H1 (cell line): Measurements from ENCODE around the gene C14orf132. TPM values are rescaled to one million over a fixed set of nuclear protein-coding genes. Genes with fewer than 3 reads are reported as not detected.

Experiments
- CTCF ChIA-PET: fragments of 300-600 bp; sonication (Branson Sonifier 250); formaldehyde crosslinking; loops from one replicate; lab custom pipeline; 2021; ENCODE audit not compliant: partially characterized antibody; lab: Charles Lee
- POLR2A ChIA-PET: fragments of 300-600 bp; sonication (Branson Sonifier 250); formaldehyde crosslinking; loops from one replicate; lab custom pipeline; 2021; ENCODE audit warnings: inconsistent platforms; ENCODE audit not compliant: partially characterized antibody; lab: Charles Lee
- DNase-seq, 2 experiments: peaks; one replicate each; pipeline versions ENCODE4 v3.0.0 to v3.0.0-alpha.2; 2010 to 2022; ENCODE audit warnings: low spot score in 2 of 2, low read depth in 1 of 2, mixed read lengths in 1 of 2
- FAIRE-seq: peaks from 2 replicates; lab custom pipeline; 2011; peaks lifted over from hg19 to GRCh38; lab: Jason Lieb, UNC
- H2AFZ ChIP-seq: 2 replicates; pipeline ENCODE4 v1.8.1; 2012; ENCODE audit warnings: low read length, inconsistent platforms
- H2AK5ac ChIP-seq: 2 replicates; pipeline ENCODE4 v1.6.1; 2013; ENCODE audit warnings: low read depth, low read length
- H2BK120ac ChIP-seq: replicated peaks from 2 replicates; pipeline ENCODE3; 2013; ENCODE audit warnings: low read depth, low read length, inconsistent platforms
- H2BK12ac ChIP-seq: 2 replicates; pipeline ENCODE4 v1.6.1; 2013; ENCODE audit warnings: low read depth, low read length
- H2BK15ac ChIP-seq: 2 replicates; pipeline ENCODE4 v1.6.1; 2013; ENCODE audit warnings: low read length
- H2BK20ac ChIP-seq: 2 replicates; pipeline ENCODE4 v1.6.1; 2013; ENCODE audit warnings: low read length
- H2BK5ac ChIP-seq: 2 replicates; pipeline ENCODE4 v1.6.1; 2013; ENCODE audit warnings: low read depth, low read length
- H3K14ac ChIP-seq: 2 replicates; pipeline ENCODE4 v1.6.1; 2013; ENCODE audit warnings: inconsistent platforms; ENCODE audit not compliant: insufficient read length
- H3K18ac ChIP-seq: 2 replicates; pipeline ENCODE4 v1.6.1; 2013; ENCODE audit warnings: low read length; ENCODE audit errors: extremely low read depth
- H3K23ac ChIP-seq: 2 replicates; pipeline ENCODE4 v1.6.1; 2013; ENCODE audit warnings: inconsistent platforms; ENCODE audit not compliant: insufficient read length
- H3K23me2 ChIP-seq: 2 replicates; pipeline ENCODE4 v1.6.1; 2013; ENCODE audit warnings: low read depth, low read length
- H3K27ac ChIP-seq: 2 replicates; pipeline ENCODE4 v1.6.1; 2011; ENCODE audit warnings: low read depth, low read length, inconsistent platforms
- H3K27me3 ChIP-seq, 4 experiments: replicated peaks in 1 of 4; 1 replicate in 1 of 4; 2 replicates in 3 of 4; pipeline versions ENCODE4 v1.6.1 to v1.8.1; 2011 to 2013; ENCODE audit warnings: low read length in 3 of 4, mild to moderate bottlenecking in 3 of 4, inconsistent platforms in 2 of 4, mixed read lengths in 2 of 4, moderate library complexity in 1 of 4; ENCODE audit not compliant: control insufficient read depth in 3 of 4, insufficient read depth in 3 of 4; ENCODE audit errors: extremely low read depth in 1 of 4
- H3K36me3 ChIP-seq, 4 experiments: 2 replicates each; pipeline versions ENCODE4 v1.6.1 to v1.8.1; 2011 to 2013; ENCODE audit warnings: mild to moderate bottlenecking in 4 of 4, low read length in 3 of 4, moderate library complexity in 2 of 4, control low read depth in 1 of 4, inconsistent platforms in 1 of 4; ENCODE audit not compliant: insufficient read depth in 4 of 4, control insufficient read depth in 2 of 4
- H3K4ac ChIP-seq: replicated peaks from 2 replicates; pipeline ENCODE3; 2013; ENCODE audit warnings: low read length, low read depth, mixed read lengths, inconsistent platforms; ENCODE audit not compliant: insufficient read length
- H3K4me1 ChIP-seq, 4 experiments: replicated peaks in 1 of 4; 1 replicate in 1 of 4; 2 replicates in 3 of 4; pipeline versions ENCODE4 v1.6.1 to v1.8.1; 2011 to 2013; ENCODE audit warnings: low read length in 3 of 4, inconsistent platforms in 2 of 4, mixed read lengths in 1 of 4; ENCODE audit not compliant: insufficient read depth in 4 of 4, control insufficient read depth in 3 of 4
- H3K4me2 ChIP-seq, 2 experiments: 2 replicates each; pipeline versions ENCODE4 v1.6.1 to v1.8.1; 2011 to 2013; ENCODE audit warnings: low read depth in 2 of 2, low read length in 2 of 2, control low read depth in 1 of 2, inconsistent platforms in 1 of 2, mild to moderate bottlenecking in 1 of 2; ENCODE audit not compliant: insufficient read depth in 1 of 2
- H3K4me3 ChIP-seq, 4 experiments: fragments of 200-600, 300-600 bp in 1 of 4; sonication (generic), shearing (Covaris generic), sonication (Bioruptor Twin) in 1 of 4; 2 replicates each; pipeline versions ENCODE4 v1.5.1 to v1.8.1; 2011 to 2016; ENCODE audit warnings: low read length in 4 of 4, low read depth in 3 of 4, control low read depth in 2 of 4, inconsistent platforms in 2 of 4, mild to moderate bottlenecking in 2 of 4, mixed read lengths in 1 of 4, moderate library complexity in 1 of 4; ENCODE audit not compliant: insufficient read depth in 2 of 4; ENCODE audit errors: extremely low read depth in 1 of 4
- H3K56ac ChIP-seq: replicated peaks from 2 replicates; pipeline ENCODE3; 2013; ENCODE audit warnings: low read depth, mild to moderate bottlenecking, mixed read lengths, low read length, inconsistent platforms; ENCODE audit not compliant: insufficient read length
- H3K79me1 ChIP-seq: 2 replicates; pipeline ENCODE4 v1.6.1; 2013; ENCODE audit warnings: low read depth, low read length, control low read depth
- H3K79me2 ChIP-seq, 2 experiments: 2 replicates each; pipeline versions ENCODE4 v1.6.1 to v1.8.1; 2012 to 2013; ENCODE audit warnings: low read length in 2 of 2, mild to moderate bottlenecking in 2 of 2, inconsistent platforms in 1 of 2; ENCODE audit not compliant: insufficient read depth in 2 of 2, control insufficient read depth in 1 of 2
- H3K9ac ChIP-seq, 4 experiments: replicated peaks in 1 of 4; 1 replicate in 1 of 4; 2 replicates in 3 of 4; pipeline versions ENCODE4 v1.6.1 to v1.8.1; 2011 to 2013; ENCODE audit warnings: low read depth in 3 of 4, low read length in 3 of 4, control low read depth in 2 of 4, mild to moderate bottlenecking in 2 of 4, moderate library complexity in 2 of 4, inconsistent platforms in 1 of 4; ENCODE audit errors: extremely low read depth in 1 of 4
- H3K9me3 ChIP-seq, 2 experiments: 2 replicates each; pipeline versions ENCODE4 v1.6.1 to v1.8.1; 2012 to 2013; ENCODE audit warnings: mild to moderate bottlenecking in 2 of 2, moderate library complexity in 2 of 2, control low read depth in 1 of 2, inconsistent platforms in 1 of 2, low read depth in 1 of 2, low read length in 1 of 2, mixed read lengths in 1 of 2; ENCODE audit not compliant: insufficient read depth in 2 of 2
- H4K20me1 ChIP-seq, 2 experiments: replicated peaks in 1 of 2; 2 replicates each; pipeline versions ENCODE3 to v1.8.1; 2011 to 2013; ENCODE audit warnings: inconsistent platforms in 2 of 2, low read length in 2 of 2, mild to moderate bottlenecking in 1 of 2; ENCODE audit not compliant: insufficient read depth in 2 of 2, control insufficient read depth in 1 of 2
- H4K5ac ChIP-seq: 2 replicates; pipeline ENCODE4 v1.6.1; 2013; ENCODE audit warnings: low read length, low read depth, mixed read lengths, inconsistent platforms; ENCODE audit not compliant: insufficient read length
- H4K8ac ChIP-seq: 2 replicates; pipeline ENCODE4 v1.8.0; 2013; ENCODE audit warnings: mild to moderate bottlenecking, moderate library complexity, low read length, inconsistent platforms; ENCODE audit not compliant: insufficient read depth; ENCODE audit errors: extremely low read depth
- H4K91ac ChIP-seq: replicated peaks from 2 replicates; pipeline ENCODE3; 2013; ENCODE audit warnings: low read length, mixed read lengths, inconsistent platforms; ENCODE audit not compliant: insufficient read length
- EGR1 ChIP-seq: IDR thresholded peaks from 2 replicates; pipeline ENCODE4 v1.6.1; 2011; ENCODE audit warnings: low read depth, low read length, borderline replicate concordance
- FOSL1 ChIP-seq: IDR thresholded peaks from 2 replicates; pipeline ENCODE4 v1.6.1; 2011; ENCODE audit warnings: mild to moderate bottlenecking, low read depth, low read length, moderate library complexity; ENCODE audit not compliant: insufficient read depth
- KDM4A ChIP-seq: IDR thresholded peaks from one replicate; pipeline ENCODE4 v1.7.1; 2012; ENCODE audit warnings: low read depth, mild to moderate bottlenecking, moderate library complexity, low read length, inconsistent platforms; ENCODE audit not compliant: severe bottlenecking
- KDM5A ChIP-seq: fragments of 200-600 bp; IDR thresholded peaks from 2 replicates; pipeline ENCODE4 v1.7.1; 2012; ENCODE audit warnings: mild to moderate bottlenecking, low read length, inconsistent platforms, mixed read lengths
- PHF8 ChIP-seq: fragments of 200-600 bp; sonication (generic); conservative IDR thresholded peaks from 2 replicates; pipeline ENCODE4 v1.7.1; 2012; ENCODE audit warnings: low read depth, mild to moderate bottlenecking, inconsistent platforms, low read length, moderate library complexity
- SP4 ChIP-seq: IDR thresholded peaks from 2 replicates; pipeline ENCODE4 v1.6.1; 2012; ENCODE audit warnings: low read length, inconsistent platforms
- SRF ChIP-seq: IDR thresholded peaks from 2 replicates; pipeline ENCODE4 v1.6.1; 2011; ENCODE audit warnings: mild to moderate bottlenecking, low read depth, low read length, moderate library complexity
- WGBS, 2 experiments: shearing (Covaris generic) in 1 of 2; methylation state at CpG; one replicate each; pipeline versions ENCODE4 v1.1.6 to v1.1.7; 2013 to 2015; ENCODE audit warnings: low lambda C conversion rate in 2 of 2, mixed read lengths in 2 of 2, inconsistent platforms in 1 of 2, low coverage in 1 of 2, missing lambda C conversion rate in 1 of 2; ENCODE audit not compliant: insufficient replicate concordance in 2 of 2, insufficient coverage in 1 of 2, insufficient read length in 1 of 2; ENCODE audit errors: extremely low coverage in 1 of 2, missing lambda C conversion rate in 1 of 2; 5-methylcytosine and 5-hydroxymethylcytosine counted together
- polyA plus RNA-seq, 7 experiments: library from polyadenylated mRNA; depleted of rRNA in 3 of 7; stranded (reverse) in 5 of 7; unstranded in 2 of 7; fragments of >200 nt in 5 of 7; fragments of 200-250 nt in 2 of 7; gene quantifications; 1 replicate in 5 of 7; 2 replicates in 1 of 7; 4 replicates in 1 of 7; pipeline versions ENCODE4 v1.2.1 to v1.2.3, GENCODE V29; 2011 to 2013; ENCODE audit warnings: missing spikeins in 2 of 7, mixed read lengths in 2 of 7
- total RNA-seq: library from RNA; stranded (reverse); fragmentation: NEBNext Ultra II Directional; extraction: Animal tissue kit (Norgen Biotek cat#: 25700); gene quantifications from 2 replicates; pipeline ENCODE4 v1.2.1, GENCODE V29; 2021

Gene C14orf132
- total and polyA plus RNA-seq, 2 of the 8 experiments (the other 6 are each of a cell fraction or from before 2014, with no cell fraction given), result 11.7 to 32.5 TPM

- H4K20me1 ChIP-seq, result no peaks in the 10 kb centered on the region
- CTCF ChIA-PET, result interaction anchor here (0.6 to 2.4 kb wide), 9 partner anchors 9 to 463 kb away, joined by 3 to 6 read pairs (median 4); no protein-coding TSS in a partner anchor
- H2BK12ac ChIP-seq, result no peak overlapping the region
- no peaks in the 10 kb centered on the region for H3K23me2 ChIP-seq
- no peaks in the 10 kb centered on the region; a peak in 1 of 7 replicates for H3K4me1 ChIP-seq
- H3K27ac ChIP-seq, result no peak overlapping the region
- no peak overlapping the region for H2BK20ac ChIP-seq
- no peak for FAIRE-seq
- H3K9ac ChIP-seq, result no peak overlapping the region
- no peak overlapping the region for H2AFZ ChIP-seq
- no peak overlapping the region for H3K56ac ChIP-seq
- no peaks in the 10 kb centered on the region for H3K9me3 ChIP-seq
- TF ChIP-seq SRF (no peak), EGR1 (no peak), PHF8 (no peak), KDM4A (no peak), KDM5A (no peak), FOSL1 (no peak), SP4 (no peak)
- TF ChIP-seq, all 59 proteins: peak for 0
- Histone ChIP-seq H2BK120ac (no peak overlapping the region), H3K23ac (no peak overlapping the region), H3K36me3 (no peaks in the 10 kb centered on the region), H3K27me3 (no peaks in the 10 kb centered on the region; a peak in 1 of 7 replicates), H4K8ac (no peak overlapping the region), H3K79me1 (no peaks in the 10 kb centered on the region), H3K79me2 (no peaks in the 10 kb centered on the region), H3K4me2 (no peak overlapping the region), H3K4me3 (no peak overlapping the region), H2BK15ac (no peak overlapping the region), H3K4ac (no peak overlapping the region), H4K5ac (no peak overlapping the region), H4K91ac (no peak overlapping the region), H3K18ac (no peak overlapping the region), H2AK5ac (no peak overlapping the region), H3K14ac (no peak overlapping the region), H2BK5ac (no peak overlapping the region)
- POLR2A ChIA-PET, result interaction anchor here (0.7 kb wide), 1 partner anchor 9 kb away, joined by 3 read pairs; no protein-coding TSS in a partner anchor
- WGBS, 2 experiments, result 90% methylated on average over 4 of the region's 4 CpGs; no CpG with 5 or more reads in 1 of the 2 experiments
- DNase-seq, result no peak
These were observed 10.0 kb upstream of the C14orf132 start for GRCh38 chr14:96029089-96029645.
